HL-60 (cell line): ENCODE results near the gene ACVR1B.
A peak's percentile ranks its signal among the peaks of the same experiment; 100 is the strongest.

Experiments
- DNase-seq, 2 experiments: peaks; one replicate each; pipeline ENCODE4 v3.0.0-alpha.2; 2010 to 2020; ENCODE audit warnings: low read depth in 1 of 2, low spot score in 1 of 2
- H3K27ac ChIP-seq: fragments of 250-450 bp; sonication (Bioruptor Pico); replicated peaks from 2 replicates; pipeline ENCODE4 v1.5.1; 2020; ENCODE audit warnings: mild to moderate bottlenecking, moderate library complexity
- H3K27me3 ChIP-seq: fragments of 250-450 bp; sonication (Bioruptor Pico); 2 replicates; pipeline ENCODE4 v1.5.1; 2021; ENCODE audit warnings: mild to moderate bottlenecking, moderate library complexity; ENCODE audit not compliant: insufficient read depth, poor library complexity, severe bottlenecking
- H3K4me3 ChIP-seq: replicated peaks from 2 replicates; pipeline ENCODE4 v1.5.1; 2011; ENCODE audit warnings: mild to moderate bottlenecking, control low read depth, low read length; ENCODE audit not compliant: insufficient read depth
- CTCF ChIP-seq: IDR thresholded peaks from one replicate; pipeline ENCODE4 v1.5.1; 2011; ENCODE audit warnings: low read length, control low read depth, inconsistent platforms; ENCODE audit not compliant: insufficient read depth
- GABPA ChIP-seq: IDR thresholded peaks from 2 replicates; pipeline ENCODE4 v1.6.1; 2012; ENCODE audit warnings: low read depth
- POLR2AphosphoS5 ChIP-seq: IDR thresholded peaks from 2 replicates; pipeline ENCODE4 v1.6.1; 2012; ENCODE audit warnings: low read depth
- SPI1 ChIP-seq: IDR thresholded peaks from 2 replicates; pipeline ENCODE4 v1.6.1; 2012; ENCODE audit warnings: low read depth, mild to moderate bottlenecking, borderline replicate concordance
- TF ChIP-seq, protein P1 (sequence below): IDR thresholded peaks from 2 replicates; pipeline ENCODE4 v1.6.1; 2012; ENCODE audit warnings: low read depth; ENCODE audit not compliant: insufficient replicate concordance

The ACVR1B gene

DNA sequence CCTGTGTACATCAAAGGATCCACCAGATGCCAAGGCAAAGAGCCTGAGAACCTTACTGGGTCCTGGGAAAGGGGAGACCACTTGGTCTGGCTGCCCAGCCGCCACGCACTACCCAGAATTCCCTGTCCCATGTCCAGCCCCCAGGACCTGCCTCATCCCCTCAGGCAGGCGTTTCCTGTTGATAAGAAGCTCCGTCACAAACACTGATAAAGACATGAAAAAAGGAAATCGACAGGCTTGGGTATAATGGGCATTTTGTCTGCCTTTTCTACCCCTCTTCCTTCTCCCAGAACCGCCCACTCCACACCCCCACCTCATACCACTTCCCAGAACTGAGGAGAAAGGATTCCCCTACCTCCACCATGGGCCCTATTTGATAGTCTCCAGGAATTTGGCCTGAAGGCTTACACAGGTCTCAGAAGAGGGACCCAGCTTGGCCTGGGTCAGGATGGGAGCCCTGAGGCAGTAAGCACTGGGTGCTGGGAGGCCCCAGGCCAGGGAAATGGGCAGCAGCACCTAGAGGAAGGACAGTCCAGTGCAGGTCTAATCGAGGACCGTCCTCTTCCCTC lies 25.4 kb upstream of the ACVR1B start:
- Histone ChIP-seq H3K4me3 (no peak overlapping the region), H3K27ac (no peak overlapping the region), H3K27me3 (no peaks in the 10 kb centered on the region)
- no peak for DNase-seq
- TF ChIP-seq CTCF: no peak
- no peak for TF ChIP-seq GABPA

DNA sequence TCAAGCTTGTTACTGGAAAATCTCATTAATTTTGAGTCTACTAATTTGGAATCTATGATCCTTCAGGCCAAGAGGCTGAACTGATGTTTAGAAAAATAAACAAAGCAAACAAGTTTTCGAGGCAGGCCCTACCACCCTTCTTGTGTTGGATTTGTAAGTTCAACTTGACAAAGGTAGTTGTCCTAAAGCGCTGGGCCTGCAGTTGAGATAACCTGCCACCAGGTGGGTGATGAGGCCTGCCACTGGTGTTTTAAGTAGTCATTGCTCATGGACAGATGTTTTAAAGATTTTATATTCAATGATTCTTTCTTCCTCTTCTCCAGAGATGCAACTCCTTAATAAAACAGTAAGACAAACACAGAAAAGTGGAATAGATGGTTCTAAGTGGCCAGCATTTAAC lies 24.8 kb upstream of the ACVR1B start:
- peak in 1 of 2 experiments; percentile 50 for DNase-seq

DNA sequence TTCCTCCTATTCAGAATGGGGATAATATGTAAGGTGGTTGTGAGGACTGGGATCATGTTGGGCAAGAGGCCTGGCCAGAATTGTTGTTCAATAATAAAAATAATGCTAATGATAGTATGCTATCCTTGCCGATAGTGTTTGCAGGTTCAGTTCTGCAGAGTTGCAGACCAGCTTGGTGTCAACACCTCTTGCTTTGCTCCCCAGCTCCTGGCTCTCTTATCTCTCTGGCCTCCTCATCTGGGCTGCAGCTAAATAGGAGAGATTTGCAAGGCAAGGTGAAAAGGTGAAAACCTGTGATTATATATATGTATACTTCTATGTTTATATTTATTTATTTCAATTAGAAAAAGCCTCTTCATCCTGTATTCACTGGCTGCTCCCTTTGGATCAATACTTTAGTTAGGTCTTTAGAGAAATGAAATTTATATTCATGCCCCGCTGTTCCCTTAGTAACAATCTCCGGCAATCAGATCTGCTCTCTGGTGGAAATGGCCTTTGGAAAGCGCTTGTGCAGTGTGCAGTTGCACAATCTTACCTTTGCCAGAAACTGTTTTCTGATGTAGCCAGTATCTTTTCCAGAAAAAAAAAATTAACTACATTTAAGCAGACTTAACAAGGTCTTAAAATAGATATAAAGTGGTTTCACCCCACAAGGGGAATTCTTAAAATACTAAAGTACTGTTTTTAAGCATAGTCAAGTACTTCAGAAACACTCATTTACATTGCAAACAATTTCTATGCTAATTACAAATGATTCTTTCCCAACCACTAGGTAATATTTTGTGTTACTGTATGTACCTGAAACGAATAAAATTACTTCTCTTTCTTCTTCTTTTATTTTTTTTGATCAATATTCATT lies 19.1 kb upstream of the ACVR1B start:
- H3K27ac ChIP-seq: no peak overlapping the region
- TF ChIP-seq, protein P1, sequence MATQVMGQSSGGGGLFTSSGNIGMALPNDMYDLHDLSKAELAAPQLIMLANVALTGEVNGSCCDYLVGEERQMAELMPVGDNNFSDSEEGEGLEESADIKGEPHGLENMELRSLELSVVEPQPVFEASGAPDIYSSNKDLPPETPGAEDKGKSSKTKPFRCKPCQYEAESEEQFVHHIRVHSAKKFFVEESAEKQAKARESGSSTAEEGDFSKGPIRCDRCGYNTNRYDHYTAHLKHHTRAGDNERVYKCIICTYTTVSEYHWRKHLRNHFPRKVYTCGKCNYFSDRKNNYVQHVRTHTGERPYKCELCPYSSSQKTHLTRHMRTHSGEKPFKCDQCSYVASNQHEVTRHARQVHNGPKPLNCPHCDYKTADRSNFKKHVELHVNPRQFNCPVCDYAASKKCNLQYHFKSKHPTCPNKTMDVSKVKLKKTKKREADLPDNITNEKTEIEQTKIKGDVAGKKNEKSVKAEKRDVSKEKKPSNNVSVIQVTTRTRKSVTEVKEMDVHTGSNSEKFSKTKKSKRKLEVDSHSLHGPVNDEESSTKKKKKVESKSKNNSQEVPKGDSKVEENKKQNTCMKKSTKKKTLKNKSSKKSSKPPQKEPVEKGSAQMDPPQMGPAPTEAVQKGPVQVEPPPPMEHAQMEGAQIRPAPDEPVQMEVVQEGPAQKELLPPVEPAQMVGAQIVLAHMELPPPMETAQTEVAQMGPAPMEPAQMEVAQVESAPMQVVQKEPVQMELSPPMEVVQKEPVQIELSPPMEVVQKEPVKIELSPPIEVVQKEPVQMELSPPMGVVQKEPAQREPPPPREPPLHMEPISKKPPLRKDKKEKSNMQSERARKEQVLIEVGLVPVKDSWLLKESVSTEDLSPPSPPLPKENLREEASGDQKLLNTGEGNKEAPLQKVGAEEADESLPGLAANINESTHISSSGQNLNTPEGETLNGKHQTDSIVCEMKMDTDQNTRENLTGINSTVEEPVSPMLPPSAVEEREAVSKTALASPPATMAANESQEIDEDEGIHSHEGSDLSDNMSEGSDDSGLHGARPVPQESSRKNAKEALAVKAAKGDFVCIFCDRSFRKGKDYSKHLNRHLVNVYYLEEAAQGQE: no peak
- TF ChIP-seq POLR2AphosphoS5 (no peak), CTCF (no peak), GABPA (no peak)
- H3K4me3 ChIP-seq: no peak overlapping the region

More for the DNA sequence above, 24.8 kb upstream of the ACVR1B start:
- TF ChIP-seq CTCF: peak; percentile 23
- no peak for TF ChIP-seq POLR2AphosphoS5
- no peak for TF ChIP-seq SPI1
- TF ChIP-seq GABPA: no peak
- TF ChIP-seq, protein P1: no peak
- no peak overlapping the region for H3K27ac ChIP-seq
- no peaks in the 10 kb centered on the region for H3K27me3 ChIP-seq
- no peak overlapping the region for H3K4me3 ChIP-seq

More for the DNA sequence above, 19.1 kb upstream of the ACVR1B start:
- no peak for DNase-seq
- no peaks in the 10 kb centered on the region for H3K27me3 ChIP-seq
